Stromal cell of bone marrow (primary cell): ENCODE data around the gene TM4SF1.
"Not testable (repeated sequence)": the region's sequence is repeated elsewhere in the genome, so short reads cannot be mapped to it uniquely, and the experiment has no call there.

Experiments used
- DNase-seq: peaks from one replicate; pipeline ENCODE4 v3.0.0-alpha.2; 2012; ENCODE audit warnings: low read depth

Gene TM4SF1

GRCh38 chr3:149395107-149396089 lies 17.9 kb upstream of the TM4SF1 start:
- peak; percentile 76 for DNase-seq

- no peak for DNase-seq
These were observed 16.1 kb upstream of the TM4SF1 start for GRCh38 chr3:149393345-149394160.

GRCh38 chr3:149391960-149392359 lies 14.5 kb upstream of the TM4SF1 start:
- DNase-seq, result no peak

- DNase-seq, result no peak
These were observed 13.3 kb upstream of the TM4SF1 start for GRCh38 chr3:149390772-149391212.

- DNase-seq, result no peak
These were observed 12.8 kb upstream of the TM4SF1 start for GRCh38 chr3:149390294-149390693.

GRCh38 chr3:149388531-149389417 lies 11.3 kb upstream of the TM4SF1 start:
- DNase-seq, result no peak

GRCh38 chr3:149388001-149388440 lies 10.6 kb upstream of the TM4SF1 start:
- no peak for DNase-seq

- no peak for DNase-seq
These were observed 8.8 kb upstream of the TM4SF1 start for GRCh38 chr3:149386299-149386606.

- no peak for DNase-seq
These were observed 8.3 kb upstream of the TM4SF1 start for GRCh38 chr3:149385617-149386298.

GRCh38 chr3:149384911-149385321 lies 7.5 kb upstream of the TM4SF1 start:
- no peak for DNase-seq

- no peak for DNase-seq
These were observed 6.7 kb upstream of the TM4SF1 start for GRCh38 chr3:149384167-149384566.

- DNase-seq, result no peak
These were observed 6.3 kb upstream of the TM4SF1 start for GRCh38 chr3:149383703-149384102.

GRCh38 chr3:149382518-149382917 lies 5.1 kb upstream of the TM4SF1 start:
- DNase-seq, result no peak

- DNase-seq, result no peak
These were observed 4.6 kb upstream of the TM4SF1 start for GRCh38 chr3:149382101-149382467.

GRCh38 chr3:149381173-149382100 lies 4.0 kb upstream of the TM4SF1 start:
- DNase-seq, result no peak

GRCh38 chr3:149380220-149380619 lies 2.8 kb upstream of the TM4SF1 start:
- DNase-seq, result not testable (repeated sequence)

- no peak for DNase-seq
These were observed 1.2 kb upstream of the TM4SF1 start for GRCh38 chr3:149378478-149379309.

- no peak for DNase-seq
These were observed 586 bp downstream of the TM4SF1 start for GRCh38 chr3:149376718-149377407.
